Measurements from ENCODE around the gene FRMD5.
"Not testable (repeated sequence)": the region's sequence is repeated elsewhere in the genome, so short reads cannot be mapped to it uniquely, and the experiment has no call there.

The FRMD5 gene

GRCh38 chr15:44195151-44195740 lies at the start of gene FRMD5:
FRMD5 (minus strand) TSS chr15:44195271.
- peak; percentile 98 for DNase-seq

GRCh38 chr15:44243829-44244228 lies 48.8 kb upstream of the FRMD5 start:
- no peak for DNase-seq

- DNase-seq = no peak
Measured at GRCh38 chr15:44243141-44243540, 48.1 kb upstream of the FRMD5 start.

GRCh38 chr15:44231842-44232241 lies 36.8 kb upstream of the FRMD5 start:
- no peak for DNase-seq

GRCh38 chr15:44229301-44229700 lies 34.2 kb upstream of the FRMD5 start:
- not testable (repeated sequence) for DNase-seq

GRCh38 chr15:44227584-44227983 lies 32.5 kb upstream of the FRMD5 start:
- DNase-seq = no peak

GRCh38 chr15:44227001-44227400 lies 31.9 kb upstream of the FRMD5 start:
- DNase-seq = not testable (repeated sequence)

GRCh38 chr15:44222478-44222877 lies 27.4 kb upstream of the FRMD5 start:
- DNase-seq = no peak

- peak; percentile 26 for DNase-seq
Measured at GRCh38 chr15:44219073-44219472, 24.0 kb upstream of the FRMD5 start.

GRCh38 chr15:44216958-44217357 lies 21.9 kb upstream of the FRMD5 start:
- DNase-seq = no peak

- no peak for DNase-seq
Measured at GRCh38 chr15:44215594-44215993, 20.5 kb upstream of the FRMD5 start.

GRCh38 chr15:44208956-44209355 lies 13.9 kb upstream of the FRMD5 start:
- DNase-seq = no peak

GRCh38 chr15:44207643-44208042 lies 12.6 kb upstream of the FRMD5 start:
- DNase-seq = no peak

GRCh38 chr15:44199393-44199792 lies 4.3 kb upstream of the FRMD5 start:
- DNase-seq = no peak

- peak; percentile 76 for DNase-seq
Measured at GRCh38 chr15:44194323-44195150, 534 bp downstream of the FRMD5 start.

- DNase-seq = peak; percentile 31
Measured at GRCh38 chr15:44193651-44194322, 1.3 kb downstream of the FRMD5 start.

GRCh38 chr15:44188795-44189194 lies 6.3 kb downstream of the FRMD5 start:
- no peak for DNase-seq

GRCh38 chr15:44186705-44187104 lies 8.4 kb downstream of the FRMD5 start:
- DNase-seq = no peak

- no peak for DNase-seq
Measured at GRCh38 chr15:44183363-44183762, 11.7 kb downstream of the FRMD5 start.

- DNase-seq = no peak
Measured at GRCh38 chr15:44181410-44181809, 13.7 kb downstream of the FRMD5 start.

GRCh38 chr15:44177139-44177538 lies 17.9 kb downstream of the FRMD5 start:
- no peak for DNase-seq

GRCh38 chr15:44173813-44174212 lies 21.3 kb downstream of the FRMD5 start:
- DNase-seq = no peak

GRCh38 chr15:44163370-44163769 lies 31.7 kb downstream of the FRMD5 start:
- DNase-seq = no peak

- no peak for DNase-seq
Measured at GRCh38 chr15:44160796-44161195, 34.3 kb downstream of the FRMD5 start.

Measured in NCI-H2171 (cell line).